VCaP (cell line): ENCODE measurements around the gene KMT2E.
"Not testable (repeated sequence)": the region's sequence is repeated elsewhere in the genome, so short reads cannot be mapped to it uniquely, and the experiment has no call there.

Experiments
- H3K27ac ChIP-seq: fragments of 450-650 bp; 2 replicates; pipeline ENCODE4 v1.5.1; 2017
- CTCF ChIP-seq: fragments of 450-650 bp; conservative IDR thresholded peaks from 2 replicates; pipeline ENCODE4 v1.5.1; 2017; ENCODE audit warnings: mild to moderate bottlenecking, moderate library complexity

The KMT2E gene

GRCh38 chr7:105036217-105037168 is 22.5 kb downstream of the KMT2E start:
- no peak for TF ChIP-seq CTCF
- H3K27ac ChIP-seq, result no peak overlapping the region

GRCh38 chr7:105037319-105037718 is 23.3 kb downstream of the KMT2E start:
- H3K27ac ChIP-seq, result peak overlapping the region; percentile 21; the same call in 1 of the 2 replicates
- TF ChIP-seq CTCF, result no peak

- H3K27ac ChIP-seq, result no peak overlapping the region
- no peak for TF ChIP-seq CTCF
Measured at GRCh38 chr7:105044449-105045070, 30.6 kb downstream of the KMT2E start.

DNA sequence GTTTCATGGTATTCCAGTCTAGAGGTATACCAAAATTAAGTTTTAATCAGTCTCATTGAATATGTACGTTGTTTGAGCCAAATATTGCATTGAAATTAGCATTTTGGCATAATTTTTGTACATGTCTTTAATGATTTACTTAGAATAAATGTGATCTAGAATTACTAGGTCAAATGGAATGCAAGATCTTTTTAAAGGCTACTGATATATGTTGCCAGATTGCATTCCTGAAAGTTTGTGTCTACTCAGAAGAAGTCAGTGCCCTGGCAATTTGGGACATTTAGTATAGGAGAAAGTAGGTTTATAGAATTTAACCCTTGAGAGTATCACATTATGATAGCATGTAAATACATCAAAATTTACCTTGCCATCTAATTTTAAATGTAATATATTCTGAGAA is 32.4 kb downstream of the KMT2E start:
- no peak overlapping the region for H3K27ac ChIP-seq
- no peak for TF ChIP-seq CTCF

DNA sequence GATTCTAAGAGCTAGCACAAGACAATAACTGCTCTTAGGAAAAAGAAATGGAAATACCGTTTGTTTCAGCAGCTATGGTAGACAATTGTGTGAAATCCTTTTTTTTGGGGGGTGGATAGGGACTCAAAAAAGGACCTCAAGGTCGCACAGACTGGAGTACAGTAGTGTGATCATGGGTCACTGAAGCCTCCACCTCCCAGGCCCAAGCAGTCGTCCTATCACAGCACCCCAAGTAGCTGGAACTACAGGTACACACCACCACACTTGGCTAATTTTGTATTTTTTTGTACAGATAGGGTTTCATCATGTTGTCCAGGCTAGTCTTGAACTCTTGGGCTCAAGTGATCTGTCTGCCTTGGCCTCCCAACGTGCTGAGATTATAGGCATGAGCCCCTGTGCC is 33.9 kb downstream of the KMT2E start:
- TF ChIP-seq CTCF, result no peak
- no peak overlapping the region for H3K27ac ChIP-seq

DNA sequence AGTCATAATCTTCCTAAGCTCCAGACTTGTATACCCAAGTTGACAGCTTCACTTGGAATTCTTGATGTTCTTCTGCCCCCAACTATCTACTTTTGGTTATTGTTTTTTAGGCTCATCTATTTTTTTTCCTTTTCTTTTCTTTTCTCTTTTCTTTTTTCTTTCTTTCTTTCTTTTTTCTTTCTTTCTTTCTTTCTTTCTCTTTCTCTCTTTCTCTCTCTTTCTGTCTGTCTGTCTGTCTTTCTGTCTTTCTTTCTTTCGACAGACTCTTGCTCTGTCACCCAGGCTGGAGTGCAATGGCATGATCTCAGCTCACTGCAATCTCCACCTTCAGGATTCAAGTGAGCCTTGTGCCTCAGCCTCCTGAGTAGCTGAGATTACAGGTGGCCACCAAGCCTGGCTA is 36.5 kb downstream of the KMT2E start:
- no peak for TF ChIP-seq CTCF
- no peak overlapping the region for H3K27ac ChIP-seq

- H3K27ac ChIP-seq, result not testable (repeated sequence)
Measured at GRCh38 chr7:105050899-105051298, 36.9 kb downstream of the KMT2E start.

- TF ChIP-seq CTCF, result no peak
- H3K27ac ChIP-seq, result peak overlapping the region; percentile 43
Measured at GRCh38 chr7:105055084-105055483, 41.1 kb downstream of the KMT2E start.
